ENCODE results near the gene GPR55. TPM values are rescaled to one million over a fixed set of nuclear protein-coding genes. Genes with fewer than 3 reads are reported as not detected.

GPR55 gene
- total RNA-seq, 1 experiment from 2014 or later, result not detected

DNA sequence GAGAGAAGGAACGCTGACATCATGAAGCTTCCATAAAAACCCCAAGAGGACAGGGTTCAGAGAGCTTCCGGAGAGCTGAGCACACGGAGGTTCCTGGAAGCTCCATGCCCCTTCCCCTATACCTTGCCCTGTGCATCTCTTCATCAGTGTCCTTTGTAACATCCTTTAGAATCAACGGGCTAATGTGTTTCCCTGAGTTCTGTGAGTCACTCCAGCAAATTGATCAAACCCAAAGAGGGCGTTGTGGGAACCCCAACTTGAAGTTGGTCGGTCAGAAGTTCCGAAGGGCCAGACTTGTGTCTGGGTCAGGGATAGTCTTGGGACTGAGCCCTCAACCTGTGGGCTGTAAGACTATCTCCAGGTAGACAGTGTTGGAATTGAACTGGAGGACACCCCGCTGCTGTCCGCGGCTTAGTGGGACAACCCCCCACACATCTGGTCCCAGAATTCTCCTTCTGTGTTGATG, 25.9 kb upstream of the GPR55 start:
- Histone ChIP-seq H3K9me3 (ENCODE audit: insufficient read depth, low read depth) (no peaks in the 10 kb centered on the region), H2AFZ (no peak overlapping the region), H3K36me3 (ENCODE audit: low read depth) (no peaks in the 10 kb centered on the region), H3K79me2 (ENCODE audit: low read depth) (no peaks in the 10 kb centered on the region), H3K27me3 (ENCODE audit: insufficient read depth, low read depth) (peaks cover 13% of the 10 kb centered on the region), H3K27ac (no peak overlapping the region), H3F3A (ENCODE audit: insufficient read depth, low read depth) (no peaks in the 10 kb centered on the region), H3K4me2 (no peak overlapping the region), H4K20me1 (ENCODE audit: insufficient read depth) (no peaks in the 10 kb centered on the region), H3K9me2 (ENCODE audit: insufficient read depth) (no peaks in the 10 kb centered on the region), H3K4me3 (no peak overlapping the region), H3K4me1 (replicated peaks; ENCODE audit: insufficient read depth) (no peaks in the 10 kb centered on the region)
- CTCF ChIA-PET, result no interaction called here
- TF ChIP-seq EZH2 (IDR thresholded peaks at IDR 0.05; ENCODE audit: low read depth) (no peak), CTCF (conservative IDR thresholded peaks at IDR 0.05) (no peak)
- no TSS peak for BruUV-seq (replicated peaks)
- DNase-seq, result no peak
- intact Hi-C loops (cut with micrococcal nuclease; ENCODE audit: unreplicated experiment), result no loop called here
- POLR2A ChIA-PET (ENCODE audit: unreplicated experiment), result no interaction called here

DNA sequence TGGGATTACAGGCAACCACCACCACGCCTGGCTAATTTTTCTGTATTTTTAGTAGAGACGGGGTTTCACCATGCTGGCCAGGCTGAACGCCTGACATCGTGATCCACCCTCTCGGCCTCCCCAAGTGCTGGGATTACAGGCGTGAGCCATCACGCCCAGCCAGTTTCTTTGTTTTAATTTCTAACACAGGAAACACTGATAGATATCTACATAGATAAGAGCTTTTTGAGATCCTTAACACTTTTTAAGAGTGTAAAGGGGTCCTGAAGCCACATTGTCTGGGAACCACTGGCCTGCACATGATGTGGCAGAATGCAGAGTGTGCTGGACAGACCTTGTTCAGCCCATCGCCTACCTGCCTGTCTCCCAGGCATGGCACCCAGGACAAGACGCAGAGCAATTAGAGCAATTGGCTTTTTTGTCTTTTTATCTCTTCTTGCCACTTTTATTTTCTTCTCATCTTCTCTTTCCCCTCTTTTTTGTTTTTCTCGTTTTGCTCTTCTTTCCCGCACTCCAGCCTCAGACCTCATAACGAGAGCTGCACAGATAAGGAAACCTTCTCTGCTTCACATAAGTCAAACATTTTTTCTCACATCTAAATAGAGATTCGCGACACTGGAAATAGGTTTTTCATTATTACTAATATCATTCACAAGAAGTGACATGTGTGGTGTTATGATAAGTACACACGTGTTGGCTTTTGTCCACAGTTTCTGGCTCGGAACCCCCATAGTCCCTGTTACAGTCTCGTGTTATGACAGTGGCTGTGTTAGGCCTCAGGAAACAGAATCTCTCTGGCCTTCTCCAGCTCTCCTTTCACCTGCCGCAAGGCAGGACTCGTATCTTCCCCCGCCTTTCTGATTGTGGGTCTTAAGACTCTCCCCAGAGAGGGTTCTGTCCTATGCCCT, 25.2 kb upstream of the GPR55 start:
- intact Hi-C loops (cut with micrococcal nuclease; ENCODE audit: unreplicated experiment), result no loop called here

GRCh38 chr2:230947908-230948365, 22.9 kb upstream of the GPR55 start:
- Histone ChIP-seq H3K9me3 (ENCODE audit: insufficient read depth, low read depth) (no peaks in the 10 kb centered on the region), H3K4me2 (no peak overlapping the region), H3K4me1 (replicated peaks; ENCODE audit: insufficient read depth) (no peaks in the 10 kb centered on the region), H3K79me2 (ENCODE audit: low read depth) (no peaks in the 10 kb centered on the region), H3F3A (ENCODE audit: insufficient read depth, low read depth) (no peaks in the 10 kb centered on the region), H2AFZ (no peak overlapping the region), H3K36me3 (ENCODE audit: low read depth) (no peaks in the 10 kb centered on the region), H3K27ac (no peak overlapping the region), H3K27me3 (ENCODE audit: insufficient read depth, low read depth) (peaks cover 12% of the 10 kb centered on the region; the same call in 1 of the 2 replicates), H3K4me3 (no peak overlapping the region), H3K9me2 (ENCODE audit: insufficient read depth) (no peaks in the 10 kb centered on the region), H4K20me1 (ENCODE audit: insufficient read depth) (no peaks in the 10 kb centered on the region)
- BruUV-seq (replicated peaks), result no TSS peak
- DNase-seq, result no peak
- ChIA-PET POLR2A (ENCODE audit: unreplicated experiment) (no interaction called here), CTCF (no interaction called here)
- intact Hi-C loops (cut with micrococcal nuclease; ENCODE audit: unreplicated experiment), result no loop called here
- no peak for TF ChIP-seq EZH2 (IDR thresholded peaks at IDR 0.05; ENCODE audit: low read depth)
- TF ChIP-seq CTCF (conservative IDR thresholded peaks at IDR 0.05), result no peak

More for the DNA sequence above, 25.2 kb upstream of the GPR55 start:
- no peak overlapping the region for H3K4me3 ChIP-seq
- H3K36me3 ChIP-seq (ENCODE audit: low read depth), result no peaks in the 10 kb centered on the region
- DNase-seq, result no peak
- no peaks in the 10 kb centered on the region for H3K4me1 ChIP-seq (replicated peaks; ENCODE audit: insufficient read depth)
- H3K79me2 ChIP-seq (ENCODE audit: low read depth), result no peaks in the 10 kb centered on the region
- H3K9me2 ChIP-seq (ENCODE audit: insufficient read depth), result no peaks in the 10 kb centered on the region
- H3K4me2 ChIP-seq, result no peak overlapping the region
- BruUV-seq (replicated peaks), result no TSS peak
- ChIA-PET CTCF (interaction anchor here (0.6 kb wide), 1 partner anchor 1236 kb away, joined by 4 read pairs; no protein-coding TSS in a partner anchor), POLR2A (ENCODE audit: unreplicated experiment) (no interaction called here)
- no peak for TF ChIP-seq EZH2 (IDR thresholded peaks at IDR 0.05; ENCODE audit: low read depth)
- TF ChIP-seq CTCF (conservative IDR thresholded peaks at IDR 0.05), result no peak
- no peaks in the 10 kb centered on the region for H3F3A ChIP-seq (ENCODE audit: insufficient read depth, low read depth)
- no peak overlapping the region for H3K27ac ChIP-seq
- H3K27me3 ChIP-seq (ENCODE audit: insufficient read depth, low read depth), result peaks cover 7% of the 10 kb centered on the region
- no peaks in the 10 kb centered on the region for H4K20me1 ChIP-seq (ENCODE audit: insufficient read depth)
- H3K9me3 ChIP-seq (ENCODE audit: insufficient read depth, low read depth), result no peaks in the 10 kb centered on the region
- H2AFZ ChIP-seq, result no peak overlapping the region

All from PC-9 (cell line).